Progenitor cell of endocrine pancreas (in vitro differentiated cells): ENCODE measurements around the gene SLC5A10. TPM values are rescaled to one million over a fixed set of nuclear protein-coding genes. Genes with fewer than 3 reads are reported as not detected.

Experiments
- DNase-seq: peaks from one replicate; pipeline ENCODE4 v3.0.0; 2021; ENCODE audit warnings: low spot score; ENCODE audit not compliant: unreplicated experiment
- H3K27ac Mint-ChIP-seq: 2 replicates; pipeline ENCODE4 v1.8.0; 2021; ENCODE audit warnings: mild to moderate bottlenecking, moderate library complexity, mixed read lengths
- H3K27me3 Mint-ChIP-seq: 2 replicates; pipeline ENCODE4 v1.8.0; 2021; ENCODE audit warnings: mixed read lengths
- H3K36me3 Mint-ChIP-seq: 2 replicates; pipeline ENCODE4 v1.8.0; 2022; ENCODE audit warnings: mixed read lengths; ENCODE audit not compliant: insufficient read depth
- H3K4me1 Mint-ChIP-seq: 2 replicates; pipeline ENCODE4 v1.8.0; 2021; ENCODE audit warnings: low read depth, mixed read lengths
- H3K4me3 Mint-ChIP-seq: 2 replicates; pipeline ENCODE4 v1.8.0; 2021; ENCODE audit warnings: low read depth, mild to moderate bottlenecking, moderate library complexity, mixed read lengths
- H3K9me3 Mint-ChIP-seq: 2 replicates; pipeline ENCODE4 v1.8.0; 2021; ENCODE audit warnings: low read depth, mixed read lengths
- total RNA-seq: library from RNA; stranded (reverse); gene quantifications from 2 replicates; pipeline ENCODE4 v1.2.1, GENCODE V29; 2021
- TF ChIP-seq, protein P1 (sequence below): fragments of 200-600 bp; sonication (generic); IDR thresholded peaks from one replicate; pipeline ENCODE4 v1.5.0; 2021; ENCODE audit warnings: antibody characterized with exemption, mild to moderate bottlenecking; ENCODE audit not compliant: unreplicated experiment

Gene SLC5A10
- total RNA-seq, 1 donor from 2014 or later = not detected

DNA sequence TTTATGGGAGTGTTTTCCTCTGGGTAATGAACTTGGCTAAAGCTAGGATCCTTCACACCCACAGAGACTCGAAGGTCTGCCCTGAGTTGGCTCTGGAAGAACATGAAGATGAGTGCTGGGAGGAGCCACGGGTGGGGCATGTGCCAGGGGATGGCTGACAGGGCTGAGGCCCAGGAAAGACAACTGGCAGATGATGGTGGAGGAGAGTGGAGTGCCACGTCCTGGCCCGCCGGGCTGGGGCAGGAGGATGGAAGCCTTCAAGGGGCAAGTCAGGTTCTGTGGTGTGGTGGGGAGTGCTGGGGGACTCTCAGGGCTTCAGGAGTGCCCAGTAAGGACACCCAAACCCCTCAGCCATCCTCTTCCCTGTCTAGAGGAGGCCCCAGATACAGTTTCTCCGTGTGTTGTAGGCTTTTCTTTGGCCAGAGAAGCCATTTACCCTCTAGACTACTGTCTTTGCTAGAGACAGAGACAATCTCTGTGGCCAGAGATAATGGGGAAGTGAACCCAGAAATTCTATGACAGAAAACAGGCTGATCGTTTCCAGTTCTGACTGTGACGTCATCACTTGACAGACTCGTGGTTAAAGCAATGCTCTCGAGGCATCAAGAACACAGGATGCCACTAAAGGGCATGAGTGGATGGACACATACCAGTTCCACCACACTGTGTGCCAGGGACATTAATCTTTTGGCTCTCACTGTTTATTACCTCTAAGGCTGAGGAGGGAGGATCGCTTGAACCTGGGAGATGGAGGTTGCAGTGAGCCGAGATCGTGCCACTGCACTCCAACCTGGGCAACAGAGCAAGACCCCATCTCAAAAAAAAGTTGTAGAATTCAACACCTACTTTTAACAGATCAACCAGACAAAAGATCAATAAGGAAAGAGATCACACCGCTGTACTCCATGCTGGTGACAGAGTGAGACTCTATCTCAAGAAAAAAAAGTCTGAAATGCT is 18.6 kb upstream of the SLC5A10 start:
- Mint-ChIP-seq H3K36me3 (peaks cover 14% of the 10 kb centered on the region), H3K27me3 (peaks cover 5% of the 10 kb centered on the region), H3K4me1 (peaks cover 1% of the 10 kb centered on the region), H3K27ac (no peak overlapping the region), H3K9me3 (no peaks in the 10 kb centered on the region), H3K4me3 (no peak overlapping the region)
- DNase-seq = no peak
- TF ChIP-seq, protein P1, sequence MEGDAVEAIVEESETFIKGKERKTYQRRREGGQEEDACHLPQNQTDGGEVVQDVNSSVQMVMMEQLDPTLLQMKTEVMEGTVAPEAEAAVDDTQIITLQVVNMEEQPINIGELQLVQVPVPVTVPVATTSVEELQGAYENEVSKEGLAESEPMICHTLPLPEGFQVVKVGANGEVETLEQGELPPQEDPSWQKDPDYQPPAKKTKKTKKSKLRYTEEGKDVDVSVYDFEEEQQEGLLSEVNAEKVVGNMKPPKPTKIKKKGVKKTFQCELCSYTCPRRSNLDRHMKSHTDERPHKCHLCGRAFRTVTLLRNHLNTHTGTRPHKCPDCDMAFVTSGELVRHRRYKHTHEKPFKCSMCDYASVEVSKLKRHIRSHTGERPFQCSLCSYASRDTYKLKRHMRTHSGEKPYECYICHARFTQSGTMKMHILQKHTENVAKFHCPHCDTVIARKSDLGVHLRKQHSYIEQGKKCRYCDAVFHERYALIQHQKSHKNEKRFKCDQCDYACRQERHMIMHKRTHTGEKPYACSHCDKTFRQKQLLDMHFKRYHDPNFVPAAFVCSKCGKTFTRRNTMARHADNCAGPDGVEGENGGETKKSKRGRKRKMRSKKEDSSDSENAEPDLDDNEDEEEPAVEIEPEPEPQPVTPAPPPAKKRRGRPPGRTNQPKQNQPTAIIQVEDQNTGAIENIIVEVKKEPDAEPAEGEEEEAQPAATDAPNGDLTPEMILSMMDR = no peak

- Mint-ChIP-seq H3K4me1 (peaks cover 3% of the 10 kb centered on the region), H3K4me3 (no peak overlapping the region), H3K27me3 (peaks cover 9% of the 10 kb centered on the region), H3K36me3 (no peaks in the 10 kb centered on the region), H3K27ac (no peak overlapping the region), H3K9me3 (no peaks in the 10 kb centered on the region)
- DNase-seq = no peak
- TF ChIP-seq, protein P1 = no peak
These were observed 13.8 kb upstream of the SLC5A10 start for GRCh38 chr17:18937981-18938691.

DNA sequence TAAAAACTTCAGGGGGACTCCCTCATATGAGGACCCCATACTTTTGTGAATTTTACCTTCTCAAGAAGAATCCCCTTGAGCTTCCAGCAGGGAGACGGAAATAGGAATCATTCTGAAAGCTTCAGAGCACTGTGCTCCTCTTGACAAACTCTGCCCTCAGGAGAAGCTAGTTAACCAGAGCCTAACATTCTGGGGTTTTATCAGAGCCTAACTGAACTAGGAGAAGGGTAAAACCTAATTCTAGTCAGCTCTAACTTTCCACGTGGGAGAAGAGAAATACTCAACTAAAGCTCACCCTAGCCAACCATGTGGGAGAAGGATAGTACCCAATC is 13.3 kb upstream of the SLC5A10 start:
- Mint-ChIP-seq H3K36me3 (no peaks in the 10 kb centered on the region), H3K27ac (no peak overlapping the region), H3K4me3 (no peak overlapping the region), H3K27me3 (peaks cover 9% of the 10 kb centered on the region), H3K9me3 (no peaks in the 10 kb centered on the region), H3K4me1 (peaks cover 3% of the 10 kb centered on the region)
- no peak for DNase-seq
- TF ChIP-seq, protein P1 = no peak

GRCh38 chr17:18944646-18945045 is 7.3 kb upstream of the SLC5A10 start:
- Mint-ChIP-seq H3K9me3 (no peaks in the 10 kb centered on the region), H3K36me3 (no peaks in the 10 kb centered on the region), H3K4me1 (peaks cover 2% of the 10 kb centered on the region), H3K4me3 (no peak overlapping the region), H3K27ac (no peak overlapping the region), H3K27me3 (peaks cover 7% of the 10 kb centered on the region)
- TF ChIP-seq, protein P1 = no peak
- no peak for DNase-seq

- H3K27ac Mint-ChIP-seq = no peak overlapping the region
- no peak for DNase-seq
- no peak overlapping the region for H3K4me3 Mint-ChIP-seq
- H3K36me3 Mint-ChIP-seq = no peaks in the 10 kb centered on the region
- peaks cover 3% of the 10 kb centered on the region for H3K27me3 Mint-ChIP-seq
- no peaks in the 10 kb centered on the region for H3K9me3 Mint-ChIP-seq
- H3K4me1 Mint-ChIP-seq = peaks cover 9% of the 10 kb centered on the region
- TF ChIP-seq, protein P1 = no peak
These were observed 5.4 kb upstream of the SLC5A10 start for GRCh38 chr17:18946536-18946935.
